Activated CD4-positive, alpha-beta memory T cell treated with anti-CD3 and anti-CD28 coated beads for 36 hours (primary cell): ENCODE data around the gene PPP1R3G. TPM values are rescaled to one million over a fixed set of nuclear protein-coding genes. Genes with fewer than 3 reads are reported as not detected.
"Not testable (repeated sequence)": the region's sequence is repeated elsewhere in the genome, so short reads cannot be mapped to it uniquely, and the experiment has no call there.

Source experiments
- CTCF ChIA-PET: fragments of 350-600 bp; sonication (Branson Sonifier 250); formaldehyde crosslinking; loops from one replicate; lab custom pipeline; 2021; ENCODE audit warnings: antibody characterized with exemption, inconsistent platforms; lab: Charles Lee
- POLR2A ChIA-PET: fragments of 350-600 bp; sonication (Branson Sonifier 250); formaldehyde crosslinking; loops from one replicate; lab custom pipeline; 2021; ENCODE audit warnings: antibody characterized with exemption; lab: Charles Lee
- DNase-seq: peaks from one replicate; pipeline ENCODE4 v3.0.0-alpha.2; 2020
- H3K27ac Mint-ChIP-seq: one replicate; pipeline ENCODE4 v1.8.0; 2021; ENCODE audit warnings: mixed read lengths
- H3K27me3 Mint-ChIP-seq: one replicate; pipeline ENCODE4 v1.8.0; 2021; ENCODE audit warnings: mixed read lengths
- H3K36me3 Mint-ChIP-seq: one replicate; pipeline ENCODE4 v1.8.0; 2021; ENCODE audit warnings: mixed read lengths
- H3K4me1 Mint-ChIP-seq: one replicate; pipeline ENCODE4 v1.8.0; 2021; ENCODE audit warnings: low read depth, mixed read lengths
- H3K4me3 Mint-ChIP-seq: one replicate; pipeline ENCODE4 v1.8.0; 2021; ENCODE audit warnings: mild to moderate bottlenecking, mixed read lengths
- H3K9me3 Mint-ChIP-seq: one replicate; pipeline ENCODE4 v1.8.0; 2021; ENCODE audit warnings: mixed read lengths
- intact Hi-C: fragments of 100-400 bp; cut with micrococcal nuclease; formaldehyde crosslinking; loops from one replicate; pipeline ENCODE4 v1.15.1; 2023
- total RNA-seq, 2 experiments: library from RNA; stranded (reverse); gene quantifications; one replicate each; pipeline ENCODE4 v1.2.3, GENCODE V29; 2021

PPP1R3G gene
- total RNA-seq, 2 experiments from 2014 or later: not detected

DNA sequence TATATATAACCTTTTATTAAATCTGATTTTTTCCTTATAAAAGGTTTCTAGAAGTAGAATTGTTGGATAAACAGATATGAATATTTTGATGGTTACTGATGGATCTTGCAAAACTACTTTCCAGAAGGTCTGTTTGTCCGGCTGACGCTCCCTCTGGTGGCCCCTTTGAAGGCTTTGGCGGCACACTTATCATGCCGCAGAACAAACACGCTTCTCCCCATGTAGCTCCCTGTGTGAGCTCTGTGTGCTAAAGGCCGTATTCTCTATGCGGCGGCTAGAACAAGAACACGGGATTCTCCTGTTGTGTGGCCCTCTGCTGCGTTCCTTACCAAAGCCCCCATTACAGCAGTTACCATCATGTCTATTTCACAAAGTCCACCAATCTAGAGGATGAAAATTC, 30.0 kb downstream of the PPP1R3G start:
- no peak overlapping the region for H3K27ac Mint-ChIP-seq
- ChIA-PET POLR2A (no interaction called here), CTCF (no interaction called here)
- H3K36me3 Mint-ChIP-seq: no peaks in the 10 kb centered on the region
- DNase-seq: no peak
- H3K9me3 Mint-ChIP-seq: no peaks in the 10 kb centered on the region
- H3K4me3 Mint-ChIP-seq: no peak overlapping the region
- intact Hi-C loops: no loop called here
- H3K27me3 Mint-ChIP-seq: no peaks in the 10 kb centered on the region
- no peaks in the 10 kb centered on the region for H3K4me1 Mint-ChIP-seq

DNA sequence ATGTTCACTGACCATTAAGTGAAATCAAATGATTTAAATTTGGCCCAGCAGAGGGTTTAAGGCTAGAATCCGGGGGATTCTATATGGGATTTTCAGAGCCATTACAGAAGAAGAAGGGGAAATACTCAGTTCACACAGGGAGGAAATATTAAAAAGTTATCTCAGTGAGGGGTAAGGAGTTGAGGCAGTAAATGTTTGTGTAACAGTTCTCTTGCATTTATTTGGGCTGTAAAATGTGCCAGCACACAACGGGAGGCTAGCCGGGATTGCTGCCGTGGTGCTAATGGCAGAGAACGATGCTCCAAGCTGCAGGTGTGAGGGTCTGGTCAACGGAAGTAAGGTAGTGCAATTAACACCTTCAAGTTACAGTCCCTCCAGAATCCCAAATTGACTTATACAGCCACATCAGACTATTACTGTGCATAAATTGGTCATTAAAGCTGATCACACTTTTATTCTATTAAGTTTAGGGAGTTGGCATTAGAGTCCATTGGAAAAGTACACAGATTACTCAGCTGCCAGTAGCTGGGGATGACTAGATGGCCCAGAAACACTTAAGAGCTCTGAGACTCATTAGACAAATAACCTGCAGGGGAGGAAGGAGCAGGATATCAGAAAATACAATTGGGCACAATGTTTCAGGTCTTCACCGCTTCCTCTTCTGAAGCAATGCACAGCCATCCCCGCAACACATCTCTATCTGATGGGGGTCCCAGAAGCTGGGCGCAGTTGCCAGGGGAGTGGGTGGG, 31.3 kb downstream of the PPP1R3G start:
- CTCF ChIA-PET: interaction anchor here (0.7 kb wide), 1 partner anchor 334 kb away, joined by 4 read pairs; no protein-coding TSS in a partner anchor
- Mint-ChIP-seq H3K9me3 (no peaks in the 10 kb centered on the region), H3K27ac (no peak overlapping the region), H3K27me3 (no peaks in the 10 kb centered on the region), H3K4me3 (no peak overlapping the region), H3K36me3 (no peaks in the 10 kb centered on the region), H3K4me1 (no peaks in the 10 kb centered on the region)
- DNase-seq: no peak
- intact Hi-C loops: no loop called here
- POLR2A ChIA-PET: no interaction called here

GRCh38 chr6:5119090-5119951, 34.2 kb downstream of the PPP1R3G start:
- Mint-ChIP-seq H3K27me3 (no peaks in the 10 kb centered on the region), H3K4me3 (no peak overlapping the region)

GRCh38 chr6:5120011-5120410, 34.9 kb downstream of the PPP1R3G start:
- intact Hi-C loops: no loop called here
- POLR2A ChIA-PET: no interaction called here
- Mint-ChIP-seq H3K36me3 (no peaks in the 10 kb centered on the region), H3K4me3 (no peak overlapping the region), H3K9me3 (no peaks in the 10 kb centered on the region), H3K4me1 (no peaks in the 10 kb centered on the region), H3K27ac (no peak overlapping the region), H3K27me3 (no peaks in the 10 kb centered on the region)
- DNase-seq: no peak
- CTCF ChIA-PET: interaction anchor here (1.7 kb wide), 1 partner anchor 24 kb away, joined by 4 read pairs; no protein-coding TSS in a partner anchor

More at GRCh38 chr6:5119090-5119951, 34.2 kb downstream of the PPP1R3G start:
- Mint-ChIP-seq H3K36me3 (no peaks in the 10 kb centered on the region), H3K27ac (no peak overlapping the region), H3K4me1 (no peaks in the 10 kb centered on the region), H3K9me3 (no peaks in the 10 kb centered on the region)
- POLR2A ChIA-PET: no interaction called here
- CTCF ChIA-PET: interaction anchor here (1.7 kb wide), 1 partner anchor 25 kb away, joined by 4 read pairs; no protein-coding TSS in a partner anchor
- DNase-seq: no peak
- intact Hi-C loops: no loop called here

DNA sequence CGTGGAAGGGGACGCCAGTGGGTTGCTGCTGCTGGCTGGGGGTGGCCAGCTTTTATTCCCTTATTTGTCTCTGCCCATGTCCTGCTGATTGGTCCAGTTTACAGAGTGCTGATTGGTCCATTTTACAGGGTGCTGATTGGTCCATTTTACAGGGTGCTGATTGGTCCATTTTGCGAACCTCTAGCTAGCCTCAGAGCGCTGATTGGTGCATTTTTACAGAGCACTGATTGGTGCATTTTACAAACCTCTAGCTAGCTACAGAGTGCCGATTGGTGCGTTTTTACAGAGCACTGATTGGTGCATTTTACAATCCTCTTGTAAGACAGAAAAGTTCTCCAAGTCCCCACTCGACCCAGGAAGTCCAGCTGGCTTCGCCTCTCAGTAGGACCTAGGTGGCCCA, 35.4 kb downstream of the PPP1R3G start:
- H3K9me3 Mint-ChIP-seq, DNase-seq, H3K27me3 Mint-ChIP-seq, POLR2A ChIA-PET, H3K27ac Mint-ChIP-seq, intact Hi-C loops, H3K4me1 Mint-ChIP-seq, H3K4me3 Mint-ChIP-seq, H3K36me3 Mint-ChIP-seq: not testable (repeated sequence)
- CTCF ChIA-PET: interaction anchor here (1.7 kb wide), 1 partner anchor 23 kb away, joined by 4 read pairs; no protein-coding TSS in a partner anchor

GRCh38 chr6:5121479-5121878, 36.3 kb downstream of the PPP1R3G start:
- Mint-ChIP-seq H3K27me3 (no peaks in the 10 kb centered on the region), H3K4me1 (no peaks in the 10 kb centered on the region), H3K27ac (no peak overlapping the region), H3K4me3 (no peak overlapping the region), H3K36me3 (no peaks in the 10 kb centered on the region), H3K9me3 (no peaks in the 10 kb centered on the region)
- POLR2A ChIA-PET: no interaction called here
- DNase-seq: no peak
- intact Hi-C loops: no loop called here
- CTCF ChIA-PET: no interaction called here

GRCh38 chr6:5121956-5122355, 36.8 kb downstream of the PPP1R3G start:
- ChIA-PET CTCF (no interaction called here), POLR2A (no interaction called here)
- Mint-ChIP-seq H3K36me3 (no peaks in the 10 kb centered on the region), H3K27me3 (no peaks in the 10 kb centered on the region), H3K9me3 (no peaks in the 10 kb centered on the region), H3K4me1 (no peaks in the 10 kb centered on the region), H3K27ac (no peak overlapping the region), H3K4me3 (no peak overlapping the region)
- intact Hi-C loops: no loop called here
- no peak for DNase-seq

GRCh38 chr6:5122504-5123112, 37.5 kb downstream of the PPP1R3G start:
- Mint-ChIP-seq H3K4me1 (no peaks in the 10 kb centered on the region), H3K4me3 (no peak overlapping the region), H3K27me3 (no peaks in the 10 kb centered on the region), H3K27ac (no peak overlapping the region), H3K36me3 (no peaks in the 10 kb centered on the region), H3K9me3 (no peaks in the 10 kb centered on the region)
- ChIA-PET CTCF (no interaction called here), POLR2A (no interaction called here)
- intact Hi-C loops: no loop called here
- no peak for DNase-seq

- Mint-ChIP-seq H3K4me1 (no peaks in the 10 kb centered on the region), H3K27ac (no peak overlapping the region), H3K9me3 (no peaks in the 10 kb centered on the region), H3K27me3 (no peaks in the 10 kb centered on the region), H3K4me3 (no peak overlapping the region), H3K36me3 (no peaks in the 10 kb centered on the region)
- intact Hi-C loops: no loop called here
- ChIA-PET POLR2A (no interaction called here), CTCF (no interaction called here)
- DNase-seq: no peak
These were observed 38.4 kb downstream of the PPP1R3G start for GRCh38 chr6:5123296-5124143.

GRCh38 chr6:5124526-5124925, 39.4 kb downstream of the PPP1R3G start:
- H3K27ac Mint-ChIP-seq: no peak overlapping the region
- intact Hi-C loops: no loop called here
- H3K27me3 Mint-ChIP-seq: no peaks in the 10 kb centered on the region
- POLR2A ChIA-PET: no interaction called here
- DNase-seq: no peak
- H3K36me3 Mint-ChIP-seq: no peaks in the 10 kb centered on the region
- no peaks in the 10 kb centered on the region for H3K9me3 Mint-ChIP-seq
- CTCF ChIA-PET: no interaction called here
- no peaks in the 10 kb centered on the region for H3K4me1 Mint-ChIP-seq
- no peak overlapping the region for H3K4me3 Mint-ChIP-seq

- no peak for DNase-seq
- Mint-ChIP-seq H3K9me3 (no peaks in the 10 kb centered on the region), H3K27me3 (no peaks in the 10 kb centered on the region), H3K27ac (no peak overlapping the region), H3K4me3 (no peak overlapping the region), H3K4me1 (no peaks in the 10 kb centered on the region), H3K36me3 (no peaks in the 10 kb centered on the region)
- intact Hi-C loops: no loop called here
- ChIA-PET POLR2A (no interaction called here), CTCF (interaction anchor here (0.9 kb wide), 1 partner anchor 18 kb away, joined by 3 read pairs; no protein-coding TSS in a partner anchor)
These were observed 40.2 kb downstream of the PPP1R3G start for GRCh38 chr6:5125152-5126006.
